Measurements from ENCODE around the gene NGB.

The NGB gene

GRCh38 chr14:77264466-77265186 is 6.4 kb downstream of the NGB start:
- no peak for DNase-seq

GRCh38 chr14:77260631-77261030 is 10.4 kb downstream of the NGB start:
- DNase-seq, result peak in 1 of 2 donors; percentile 3

GRCh38 chr14:77260199-77260598 is 10.8 kb downstream of the NGB start:
- DNase-seq, result no peak

DNA sequence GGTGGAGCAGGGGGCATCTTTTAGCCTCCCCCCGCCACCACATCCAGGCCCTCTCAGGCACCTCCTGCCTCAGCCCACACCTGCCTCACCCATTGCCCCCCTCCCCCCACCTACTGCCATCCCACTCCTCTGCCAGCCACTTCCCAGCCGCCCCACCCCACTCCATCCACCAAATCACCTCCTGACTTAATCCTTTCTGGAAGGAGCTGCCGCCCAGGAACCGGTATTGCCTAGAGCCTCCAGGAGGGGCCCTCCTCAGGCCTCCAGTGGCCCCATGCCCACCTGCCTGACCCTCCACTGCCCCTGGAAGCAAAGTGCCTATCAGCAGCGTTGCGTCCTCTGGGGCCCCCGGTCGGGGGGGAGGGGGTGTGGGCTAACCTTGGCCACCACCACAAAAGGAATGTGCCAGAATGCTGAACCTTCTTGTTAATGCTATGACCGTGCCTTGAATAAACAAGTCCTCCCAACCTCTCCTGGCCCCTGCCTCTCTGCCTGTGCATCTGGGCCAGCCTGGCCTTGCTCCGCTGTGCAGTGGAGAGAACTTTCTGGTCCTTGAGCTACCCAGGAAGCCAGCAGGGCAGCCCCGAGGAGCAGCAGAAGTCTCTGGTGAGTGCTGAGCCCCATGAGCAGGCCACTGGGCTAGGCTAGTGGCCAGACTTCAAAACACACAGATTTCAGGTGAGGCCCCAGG is 11.8 kb downstream of the NGB start:
- no peak for DNase-seq

DNA sequence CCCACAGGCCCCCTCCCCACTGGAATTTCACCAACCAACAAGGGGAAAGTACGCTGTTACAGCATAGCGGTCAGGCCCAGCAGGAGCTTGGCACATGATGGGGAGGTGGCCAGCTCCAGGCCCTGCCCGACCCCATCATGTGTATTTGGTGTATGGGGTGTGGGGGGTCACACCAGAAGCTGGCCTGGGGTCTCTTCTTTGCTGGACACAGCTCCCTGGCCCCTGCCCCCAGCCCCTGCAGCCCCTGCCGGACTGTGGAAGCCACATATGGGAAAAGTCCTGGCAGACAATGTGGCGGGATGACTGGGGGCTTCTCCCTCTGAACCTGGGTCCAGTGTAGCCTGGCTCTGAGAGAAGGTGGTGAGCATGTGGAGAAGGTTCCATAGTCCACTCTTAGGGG is 12.4 kb downstream of the NGB start:
- no peak for DNase-seq

DNA sequence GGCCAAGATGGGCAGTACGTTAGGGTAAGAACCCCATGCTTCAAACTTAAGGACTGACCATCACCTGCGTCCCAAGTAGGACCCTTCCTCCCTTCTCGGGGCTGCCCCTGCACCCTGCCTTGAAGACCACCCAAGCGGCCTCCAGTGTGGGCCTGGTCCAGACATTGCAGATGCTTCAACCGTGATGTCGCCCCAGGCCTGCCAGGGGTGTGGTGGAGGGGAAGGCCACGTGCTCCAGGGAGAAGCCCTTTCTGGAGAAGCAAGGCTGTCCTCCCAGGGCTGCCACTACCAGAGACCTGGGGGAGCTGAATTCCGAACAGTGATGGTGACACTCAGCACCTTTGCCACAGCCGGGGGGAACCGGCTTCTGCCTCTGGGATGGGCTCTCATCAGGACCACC is 13.3 kb downstream of the NGB start:
- no peak for DNase-seq

- no peak for DNase-seq
These were observed 14.3 kb downstream of the NGB start for GRCh38 chr14:77256694-77257093.

GRCh38 chr14:77253333-77254190 is 17.4 kb downstream of the NGB start:
- no peak for DNase-seq

- no peak for DNase-seq
These were observed 19.1 kb downstream of the NGB start for GRCh38 chr14:77251870-77252269.

- no peak for DNase-seq
These were observed 20.1 kb downstream of the NGB start for GRCh38 chr14:77250927-77251326.

- DNase-seq, result no peak
These were observed 21.7 kb downstream of the NGB start for GRCh38 chr14:77249286-77249685.

DNA sequence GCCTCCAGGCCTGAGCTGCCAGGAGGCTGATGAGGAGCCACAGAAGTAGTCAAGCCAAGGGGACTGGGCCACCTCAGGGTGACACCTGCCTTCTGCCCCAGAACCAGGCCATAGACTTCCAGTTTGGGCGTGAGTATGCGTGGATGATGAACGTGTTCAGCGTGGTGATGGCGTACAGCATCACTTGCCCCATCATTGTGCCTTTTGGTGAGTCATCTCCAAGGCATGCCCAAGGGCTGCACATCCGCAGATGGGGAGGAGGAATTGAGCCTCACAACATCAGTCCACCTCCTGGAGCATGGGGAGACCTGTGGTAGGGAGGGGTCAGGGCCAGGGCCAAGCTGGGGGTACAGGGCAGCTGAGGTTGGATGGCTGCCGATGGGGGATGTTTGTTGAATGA is 22.3 kb downstream of the NGB start:
- no peak for DNase-seq

GRCh38 chr14:77246784-77247183 is 24.2 kb downstream of the NGB start:
- DNase-seq, result no peak

DNA sequence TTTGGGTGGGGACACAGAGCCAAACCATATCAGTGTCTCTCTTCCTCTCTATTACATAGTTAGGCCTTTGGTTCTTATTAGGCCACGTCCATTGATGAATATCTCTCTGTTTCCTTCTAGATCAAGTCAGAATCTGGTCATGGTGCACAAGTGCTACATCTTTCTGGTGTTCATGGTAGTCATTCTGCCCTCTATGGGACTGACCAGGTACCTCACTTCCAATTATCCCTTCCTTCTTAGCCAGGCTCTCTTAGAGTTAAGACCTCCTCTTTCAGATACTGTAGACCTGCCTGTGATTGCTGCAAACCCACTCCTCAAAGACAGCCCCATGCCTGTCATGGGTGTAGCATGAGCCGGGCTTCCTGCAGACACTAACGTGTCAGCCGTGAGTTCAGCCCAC is 25.2 kb downstream of the NGB start:
- DNase-seq, result no peak

DNA sequence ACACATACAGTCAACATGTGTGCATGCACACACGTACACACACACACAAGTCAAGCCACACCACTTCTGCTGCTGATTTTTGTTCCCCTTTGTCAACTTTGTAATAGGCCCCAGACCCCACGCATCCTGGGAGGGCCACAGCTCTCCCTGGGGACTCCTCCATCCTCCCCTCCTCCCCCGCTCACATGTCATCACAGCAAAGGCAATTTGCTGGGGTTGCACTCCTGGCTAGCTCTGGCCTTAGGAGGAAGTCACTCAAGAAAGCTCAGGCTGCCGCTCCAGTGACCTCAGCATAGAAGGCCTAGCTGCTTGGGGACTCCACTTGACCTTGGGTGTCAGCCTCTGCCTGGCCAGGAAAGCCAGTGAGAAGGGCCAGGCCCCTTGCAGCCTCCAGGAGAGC is 27.2 kb downstream of the NGB start:
- DNase-seq, result peak; percentile 47 to 68

GRCh38 chr14:77242752-77243151 is 28.3 kb downstream of the NGB start:
- DNase-seq, result no peak

DNA sequence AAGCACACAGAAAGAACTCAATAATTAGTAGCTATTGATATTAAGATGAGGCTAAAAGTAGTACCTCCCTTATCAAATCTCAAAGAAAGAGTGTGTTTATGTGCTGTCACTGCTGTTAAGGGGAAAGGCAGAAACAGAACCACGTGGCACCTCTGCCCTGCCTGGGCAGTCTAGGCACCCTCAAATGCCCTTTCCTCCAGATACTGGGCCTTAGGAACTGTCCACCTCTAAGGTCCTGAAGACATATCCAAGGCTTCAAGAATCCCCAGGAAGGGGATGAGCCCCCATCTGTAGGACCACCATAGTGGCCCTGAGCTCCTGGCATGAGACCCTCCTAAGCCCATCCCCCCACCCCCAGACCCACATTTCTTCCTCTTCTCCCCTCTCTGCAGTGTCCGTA is 29.1 kb downstream of the NGB start:
- DNase-seq, result no peak

GRCh38 chr14:77240336-77240915 is 30.6 kb downstream of the NGB start:
- no peak for DNase-seq

- no peak for DNase-seq
These were observed 31.6 kb downstream of the NGB start for GRCh38 chr14:77239412-77239811.

DNA sequence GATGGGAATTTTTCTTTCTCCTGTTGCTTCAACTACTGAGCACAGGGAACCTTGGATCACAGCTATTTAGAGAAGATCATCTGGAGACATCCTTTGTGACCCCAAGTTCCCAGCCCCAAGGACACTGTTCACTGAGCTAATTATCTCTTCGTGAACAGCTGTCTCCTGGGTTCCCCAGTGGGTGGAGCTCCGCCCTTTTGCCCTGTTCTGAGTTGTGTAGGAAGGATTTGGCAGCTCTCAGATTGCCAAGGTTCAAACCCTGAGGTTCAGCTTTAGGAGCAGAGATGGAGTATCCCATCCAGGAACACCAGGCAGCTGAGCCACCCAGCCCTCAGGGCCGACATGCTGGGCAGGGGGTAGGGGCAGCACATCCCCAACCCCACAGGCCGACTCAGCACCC is 32.0 kb downstream of the NGB start:
- DNase-seq, result no peak

GRCh38 chr14:77238356-77238755 is 32.6 kb downstream of the NGB start:
- DNase-seq, result no peak

- DNase-seq, result no peak
These were observed 34.2 kb downstream of the NGB start for GRCh38 chr14:77236814-77237213.

DNA sequence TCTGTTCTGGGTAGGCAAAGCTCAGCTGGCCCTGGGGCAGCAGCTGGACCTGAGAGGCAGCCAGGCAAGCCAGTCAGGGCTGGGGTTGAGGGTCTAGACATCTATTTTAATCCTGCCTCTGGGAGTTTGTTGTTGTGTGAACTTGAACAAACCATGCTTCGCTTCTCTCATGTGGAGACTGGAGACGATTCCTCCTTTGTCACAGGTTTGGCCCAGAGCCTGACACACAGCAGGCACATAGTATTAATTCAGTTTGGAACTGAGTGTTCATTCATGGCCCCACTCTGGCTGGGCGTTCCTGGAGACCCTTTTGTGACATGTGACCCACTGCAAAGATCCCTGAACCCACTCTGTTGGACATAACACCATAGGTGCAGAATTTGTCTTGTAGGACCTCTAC is 39.3 kb downstream of the NGB start:
- DNase-seq, result no peak

All from inflammatory macrophage (primary cell).